OCI-LY3 (cell line): ENCODE results near the gene NLN.

Experiments used
- H2AFZ ChIP-seq: fragments of 200-600, 300-600 bp; shearing (Covaris generic); 2 replicates; pipeline ENCODE4 v1.6.0; 2014; ENCODE audit warnings: antibody characterized with exemption, low read depth, low read length
- H3K27ac ChIP-seq: fragments of 200-600, 300-600 bp; sonication (generic); 2 replicates; pipeline ENCODE4 v1.5.1; 2014; ENCODE audit warnings: mild to moderate bottlenecking, low read length, moderate library complexity, mixed read lengths
- H3K27me3 ChIP-seq: fragments of 200-600, 300-600 bp; sonication (generic); 2 replicates; pipeline ENCODE4 v1.6.1; 2014; ENCODE audit warnings: low read depth, low read length, mixed read lengths
- H3K36me3 ChIP-seq: fragments of 200-600, 300-600 bp; sonication (generic); replicated peaks from 2 replicates; pipeline ENCODE3; 2014; ENCODE audit warnings: low read depth, low read length, mixed read lengths
- H3K4me1 ChIP-seq: fragments of 300-600, 200-600 bp; sonication (generic); 2 replicates; pipeline ENCODE4 v1.6.1; 2014; ENCODE audit warnings: low read length, mixed read lengths
- H3K4me2 ChIP-seq: fragments of 200-600, 300-600 bp; sonication (generic); 2 replicates; pipeline ENCODE4 v1.6.1; 2014; ENCODE audit warnings: low read length, mixed read lengths
- H3K4me3 ChIP-seq: fragments of 300-600, 200-600 bp; sonication (generic); 2 replicates; pipeline ENCODE4 v1.5.1; 2014; ENCODE audit warnings: antibody characterized with exemption, mild to moderate bottlenecking, low read length, moderate library complexity
- H3K79me2 ChIP-seq: fragments of 300-600, 200-600 bp; shearing (Covaris generic); 2 replicates; pipeline ENCODE4 v1.6.1; 2014; ENCODE audit warnings: mild to moderate bottlenecking, low read length, mixed read lengths
- H3K9ac ChIP-seq: fragments of 300-600, 200-600 bp; shearing (Covaris generic); 2 replicates; pipeline ENCODE4 v1.6.0; 2014; ENCODE audit warnings: mild to moderate bottlenecking, low read length, moderate library complexity
- H3K9me3 ChIP-seq: fragments of 200-600, 300-600 bp; shearing (Covaris generic); 2 replicates; pipeline ENCODE4 v1.6.1; 2014; ENCODE audit warnings: low read length, mixed read lengths; ENCODE audit not compliant: insufficient read depth
- H4K20me1 ChIP-seq: fragments of 200-600, 300-600 bp; sonication (generic); 2 replicates; pipeline ENCODE4 v1.6.1; 2016; ENCODE audit warnings: low read length, mixed read lengths; ENCODE audit not compliant: insufficient read depth
- EZH2phosphoT487 ChIP-seq: fragments of 200-600 bp; shearing (Covaris generic); IDR thresholded peaks from 2 replicates; pipeline ENCODE4 v1.6.1; 2018; ENCODE audit warnings: antibody characterized with exemption, mixed run types, low read depth
- TF ChIP-seq, protein P1 (sequence below): fragments of 200-600, 300-600 bp; sonication (generic); IDR thresholded peaks from 2 replicates; pipeline ENCODE4 v1.5.1; 2014; ENCODE audit warnings: antibody characterized with exemption, low read length, low read depth

NLN gene

DNA sequence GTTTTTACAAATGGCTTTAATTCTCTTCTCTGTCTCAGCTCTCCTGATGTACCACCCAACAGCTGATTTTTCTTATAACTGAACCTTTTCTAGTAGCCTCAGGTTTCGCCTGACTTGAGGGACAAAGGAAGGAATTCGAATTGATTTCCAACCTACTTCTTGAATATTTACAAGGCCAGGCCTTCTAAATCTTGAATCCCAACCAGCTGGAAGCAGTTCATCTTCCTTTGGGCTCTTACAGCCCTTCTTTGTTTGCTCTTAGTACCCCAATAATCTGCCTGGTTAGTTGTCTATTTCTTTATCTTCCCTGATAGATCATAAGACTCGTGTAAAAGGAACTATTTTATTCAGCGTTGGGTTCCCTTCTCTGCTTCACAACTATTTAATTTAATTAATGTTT lies 95.9 kb downstream of the NLN start:
- Histone ChIP-seq H3K9ac (no peak overlapping the region), H3K4me1 (peaks cover 27% of the 10 kb centered on the region), H3K4me2 (no peak overlapping the region), H3K9me3 (no peaks in the 10 kb centered on the region), H4K20me1 (no peaks in the 10 kb centered on the region), H3K27me3 (no peaks in the 10 kb centered on the region), H3K27ac (no peak overlapping the region), H3K79me2 (no peaks in the 10 kb centered on the region), H3K36me3 (peaks cover 4% of the 10 kb centered on the region), H3K4me3 (no peak overlapping the region), H2AFZ (no peak overlapping the region)
- no peak for TF ChIP-seq EZH2phosphoT487
- TF ChIP-seq, protein P1, sequence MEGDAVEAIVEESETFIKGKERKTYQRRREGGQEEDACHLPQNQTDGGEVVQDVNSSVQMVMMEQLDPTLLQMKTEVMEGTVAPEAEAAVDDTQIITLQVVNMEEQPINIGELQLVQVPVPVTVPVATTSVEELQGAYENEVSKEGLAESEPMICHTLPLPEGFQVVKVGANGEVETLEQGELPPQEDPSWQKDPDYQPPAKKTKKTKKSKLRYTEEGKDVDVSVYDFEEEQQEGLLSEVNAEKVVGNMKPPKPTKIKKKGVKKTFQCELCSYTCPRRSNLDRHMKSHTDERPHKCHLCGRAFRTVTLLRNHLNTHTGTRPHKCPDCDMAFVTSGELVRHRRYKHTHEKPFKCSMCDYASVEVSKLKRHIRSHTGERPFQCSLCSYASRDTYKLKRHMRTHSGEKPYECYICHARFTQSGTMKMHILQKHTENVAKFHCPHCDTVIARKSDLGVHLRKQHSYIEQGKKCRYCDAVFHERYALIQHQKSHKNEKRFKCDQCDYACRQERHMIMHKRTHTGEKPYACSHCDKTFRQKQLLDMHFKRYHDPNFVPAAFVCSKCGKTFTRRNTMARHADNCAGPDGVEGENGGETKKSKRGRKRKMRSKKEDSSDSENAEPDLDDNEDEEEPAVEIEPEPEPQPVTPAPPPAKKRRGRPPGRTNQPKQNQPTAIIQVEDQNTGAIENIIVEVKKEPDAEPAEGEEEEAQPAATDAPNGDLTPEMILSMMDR: no peak

DNA sequence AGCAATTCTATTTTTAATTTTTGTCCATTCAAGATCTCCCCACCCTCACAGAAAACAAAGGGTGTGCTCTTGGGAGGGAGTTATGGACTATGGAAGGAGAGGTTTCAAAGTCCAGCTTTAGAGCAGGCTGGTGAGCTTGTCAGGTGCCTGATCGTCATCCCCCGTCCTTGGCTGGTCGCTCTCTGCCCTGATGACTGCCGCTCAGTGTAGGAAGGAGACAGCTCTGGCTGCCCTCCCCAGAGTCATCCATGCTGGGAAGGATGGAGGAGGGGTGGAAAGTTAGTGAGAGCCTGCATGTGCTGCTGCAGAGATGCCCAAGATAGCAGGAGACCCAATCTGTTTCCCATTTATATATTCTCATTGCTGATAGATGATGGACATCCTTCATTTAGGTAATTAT lies 96.6 kb downstream of the NLN start:
- H3K36me3 ChIP-seq: peaks cover 3% of the 10 kb centered on the region

DNA sequence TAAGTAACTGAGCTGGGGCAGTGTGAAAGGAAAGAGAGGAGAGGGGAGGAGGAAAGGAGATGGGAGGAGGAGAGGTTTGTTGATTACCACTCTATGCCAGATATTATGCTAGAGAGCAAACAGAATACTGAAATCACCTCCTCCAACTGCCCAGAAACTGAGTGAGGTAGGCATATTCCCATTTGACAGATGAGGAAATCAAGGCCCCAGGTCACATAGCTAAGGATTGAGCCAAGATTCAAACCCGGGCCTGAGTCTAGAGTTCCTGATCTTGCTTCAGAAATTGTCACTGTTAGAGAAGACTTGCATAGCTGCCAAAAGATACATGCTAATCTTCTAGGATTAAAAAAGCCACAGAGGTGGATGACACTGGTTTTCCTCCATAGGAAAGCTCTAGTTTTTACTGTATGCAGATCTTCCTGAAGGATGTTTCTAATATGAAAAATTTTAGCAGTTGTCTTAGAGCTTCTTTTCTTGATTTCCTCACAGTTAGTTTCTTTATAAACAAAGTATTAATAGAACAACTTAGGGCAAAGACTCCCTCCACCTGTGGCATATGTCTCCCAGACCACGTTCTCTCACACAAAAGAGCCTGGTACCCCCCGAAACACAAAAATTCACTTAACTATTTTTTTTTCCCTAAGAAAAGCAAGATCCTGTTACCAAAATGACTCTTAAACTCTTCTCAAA lies 97.4 kb downstream of the NLN start:
- Histone ChIP-seq H3K27ac (peak overlapping the region; percentile 20), H3K4me2 (peak overlapping the region; percentile 33)

More for the DNA sequence above, 96.6 kb downstream of the NLN start:
- TF ChIP-seq, protein P1: no peak
- no peak for TF ChIP-seq EZH2phosphoT487
- no peaks in the 10 kb centered on the region for H3K9me3 ChIP-seq
- H2AFZ ChIP-seq: no peak overlapping the region
- no peak overlapping the region for H3K4me2 ChIP-seq
- no peak overlapping the region for H3K27ac ChIP-seq
- H3K79me2 ChIP-seq: no peaks in the 10 kb centered on the region
- no peak overlapping the region for H3K4me3 ChIP-seq
- peaks cover 32% of the 10 kb centered on the region for H3K4me1 ChIP-seq
- H3K9ac ChIP-seq: no peak overlapping the region
- no peaks in the 10 kb centered on the region for H3K27me3 ChIP-seq
- no peaks in the 10 kb centered on the region for H4K20me1 ChIP-seq

DNA sequence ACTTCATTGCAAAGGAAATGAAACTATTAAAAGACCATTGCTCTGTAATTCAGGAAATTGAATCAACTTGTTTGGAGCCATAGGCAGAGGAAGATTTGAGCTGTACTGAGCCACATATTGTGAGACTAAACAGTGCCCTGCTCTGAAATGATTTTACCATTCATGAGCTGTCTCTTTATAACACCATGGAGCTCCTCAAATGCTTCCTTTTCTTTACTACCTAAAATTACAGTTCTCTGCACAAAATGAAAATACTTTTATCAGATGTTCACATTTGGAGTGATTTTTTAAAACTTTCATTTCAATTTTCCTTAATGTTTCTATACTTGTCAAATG lies 97.9 kb downstream of the NLN start:
- Histone ChIP-seq H4K20me1 (no peaks in the 10 kb centered on the region), H3K9me3 (no peaks in the 10 kb centered on the region), H2AFZ (0 out of 2 replicates have a peak overlapping the region, but pooled peaks have one; percentile 20), H3K4me3 (no peak overlapping the region), H3K36me3 (no peaks in the 10 kb centered on the region), H3K79me2 (no peaks in the 10 kb centered on the region), H3K9ac (no peak overlapping the region), H3K4me1 (peaks cover 45% of the 10 kb centered on the region), H3K27me3 (no peaks in the 10 kb centered on the region), H3K27ac (peak overlapping the region; percentile 20), H3K4me2 (peak overlapping the region; percentile 33)
- TF ChIP-seq, protein P1: no peak
- TF ChIP-seq EZH2phosphoT487: no peak

More for the DNA sequence above, 97.4 kb downstream of the NLN start:
- Histone ChIP-seq H3K9ac (no peak overlapping the region), H3K4me1 (peaks cover 40% of the 10 kb centered on the region), H2AFZ (0 out of 2 replicates have a peak overlapping the region, but pooled peaks have one; percentile 20), H3K79me2 (no peaks in the 10 kb centered on the region), H3K9me3 (no peaks in the 10 kb centered on the region), H3K27me3 (no peaks in the 10 kb centered on the region), H3K4me3 (no peak overlapping the region), H3K36me3 (no peaks in the 10 kb centered on the region), H4K20me1 (no peaks in the 10 kb centered on the region)
- TF ChIP-seq, protein P1: no peak
- TF ChIP-seq EZH2phosphoT487: no peak
